GM18870 (cell line): ENCODE data around the gene DCAF6.

Source experiments
- ATAC-seq: cut with Tn5 transposase; IDR thresholded peaks from one replicate; pipeline ENCODE4 v1.9.1; 2021; ENCODE audit warnings: moderate library complexity; ENCODE audit not compliant: unreplicated experiment

DCAF6 gene

DNA sequence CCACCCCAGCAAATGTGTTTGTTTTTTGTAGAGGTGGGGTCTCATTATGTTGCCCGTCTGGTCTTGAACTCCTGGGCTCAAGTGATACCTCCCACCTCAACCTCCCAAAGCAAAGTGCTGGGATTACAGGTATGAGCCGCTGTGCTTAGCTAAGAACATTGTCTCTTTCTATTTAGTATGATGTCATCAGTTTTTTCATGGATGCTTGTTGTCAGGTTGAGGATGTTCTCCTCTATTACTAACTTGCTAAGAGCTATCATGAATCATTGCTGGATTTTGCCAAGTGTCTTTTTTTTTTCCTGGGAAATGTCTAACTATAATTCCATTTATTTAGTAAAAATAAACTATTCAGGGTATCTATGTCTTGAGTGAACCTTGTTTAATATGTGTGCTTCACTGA, 19.4 kb downstream of the DCAF6 start:
- no peak for ATAC-seq

GRCh38 chr1:167957710-167958109, 21.2 kb downstream of the DCAF6 start:
- ATAC-seq: no peak

DNA sequence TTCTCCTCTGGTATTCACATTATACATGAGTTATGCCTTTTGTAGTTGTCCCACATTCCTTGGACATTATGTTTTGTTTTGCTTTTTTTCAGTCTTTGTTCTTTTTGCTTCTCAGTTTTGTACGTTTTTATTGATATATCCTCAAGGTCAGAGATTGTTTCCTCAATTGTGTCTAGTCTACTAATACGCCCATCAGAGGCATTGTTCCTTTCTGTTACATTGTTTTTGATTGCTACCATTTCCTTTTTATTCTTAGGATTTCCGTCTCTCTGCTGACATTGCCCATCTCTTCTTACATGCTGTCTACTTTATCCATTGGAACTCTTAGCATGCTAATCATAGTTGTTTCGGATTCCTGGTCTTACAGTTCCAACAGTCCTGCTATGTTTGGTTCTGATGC, 28.2 kb downstream of the DCAF6 start:
- no peak for ATAC-seq

- no peak for ATAC-seq
Observed at GRCh38 chr1:167966050-167966449, 29.6 kb downstream of the DCAF6 start.

- no peak for ATAC-seq
Observed at GRCh38 chr1:167968569-167968968, 32.1 kb downstream of the DCAF6 start.

GRCh38 chr1:167973832-167974231, 37.3 kb downstream of the DCAF6 start:
- ATAC-seq: no peak

GRCh38 chr1:167974698-167975097, 38.2 kb downstream of the DCAF6 start:
- ATAC-seq: no peak

GRCh38 chr1:167977245-167977644, 40.8 kb downstream of the DCAF6 start:
- ATAC-seq: no peak

GRCh38 chr1:167981933-167982332, 45.5 kb downstream of the DCAF6 start:
- ATAC-seq: no peak

DNA sequence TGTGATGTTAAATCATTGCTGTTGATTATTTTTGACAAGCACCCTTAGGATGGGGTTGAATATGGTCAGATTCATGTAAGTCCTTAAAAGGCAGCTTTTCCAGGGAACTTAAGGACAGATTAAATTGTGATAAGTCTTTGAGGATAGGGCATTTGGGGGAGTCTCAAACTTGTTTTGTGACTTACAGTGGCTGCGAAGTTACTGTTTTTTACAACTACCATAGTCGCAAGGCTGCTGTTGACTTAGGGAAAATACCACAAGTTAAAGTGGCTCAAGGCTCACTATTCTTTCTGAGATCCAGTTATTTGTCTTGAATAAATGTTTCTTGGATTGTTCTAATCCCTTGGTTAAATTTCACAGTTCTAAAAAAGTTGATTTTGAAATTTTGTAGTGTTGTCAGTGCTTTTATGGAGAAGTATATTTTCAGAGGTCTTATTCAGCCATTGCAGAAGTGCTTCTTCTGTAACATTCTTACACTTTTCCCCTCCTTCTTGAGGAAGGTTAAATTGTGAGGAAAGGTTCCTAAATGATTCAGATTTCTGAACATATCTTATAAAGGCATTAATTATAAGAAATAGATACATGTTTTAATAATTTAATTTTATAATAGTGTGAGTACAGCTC, 47.4 kb downstream of the DCAF6 start:
- ATAC-seq: no peak

GRCh38 chr1:167984886-167985489, 48.5 kb downstream of the DCAF6 start:
- ATAC-seq: no peak

DNA sequence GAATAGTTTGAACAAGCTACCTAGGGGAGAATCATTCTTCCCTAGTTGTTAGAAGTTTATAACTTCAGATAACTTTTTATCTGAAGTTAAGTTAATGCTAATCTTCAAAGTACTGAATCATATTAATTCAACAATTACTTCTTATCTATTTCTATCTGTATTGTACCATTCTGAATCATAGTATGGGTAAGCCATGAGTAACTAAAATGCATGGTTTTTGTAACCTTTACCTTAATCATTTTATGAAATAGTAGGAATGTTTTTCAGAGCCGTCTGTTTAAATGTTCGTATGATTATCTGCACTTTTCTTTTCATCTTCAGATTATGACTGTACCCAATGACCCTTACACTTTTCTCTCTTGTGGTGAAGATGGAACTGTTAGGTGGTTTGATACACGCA, 50.7 kb downstream of the DCAF6 start:
- ATAC-seq: no peak

- no peak for ATAC-seq
Observed at GRCh38 chr1:167991546-167991945, 55.1 kb downstream of the DCAF6 start.

- ATAC-seq: no peak
Observed at GRCh38 chr1:167993720-167994119, 57.2 kb downstream of the DCAF6 start.

DNA sequence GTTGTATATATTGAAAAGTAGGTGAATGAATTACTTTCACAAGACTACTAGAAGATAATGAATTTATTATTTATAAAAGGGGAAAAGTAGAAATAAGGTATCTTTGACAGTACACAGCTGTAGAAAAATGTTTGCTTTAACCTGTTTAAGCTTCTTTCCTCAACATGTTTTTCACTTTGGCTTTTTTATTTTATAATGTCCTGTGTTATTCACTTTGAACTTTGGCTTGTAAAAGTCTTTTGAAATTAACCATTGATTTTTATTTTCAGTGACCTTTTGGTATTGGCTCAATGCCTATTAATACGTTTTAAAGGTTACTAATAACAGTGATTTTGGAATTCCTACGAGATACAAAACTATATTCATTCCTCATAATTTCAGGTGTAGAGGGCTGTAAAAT, 58.1 kb downstream of the DCAF6 start:
- ATAC-seq: no peak

DNA sequence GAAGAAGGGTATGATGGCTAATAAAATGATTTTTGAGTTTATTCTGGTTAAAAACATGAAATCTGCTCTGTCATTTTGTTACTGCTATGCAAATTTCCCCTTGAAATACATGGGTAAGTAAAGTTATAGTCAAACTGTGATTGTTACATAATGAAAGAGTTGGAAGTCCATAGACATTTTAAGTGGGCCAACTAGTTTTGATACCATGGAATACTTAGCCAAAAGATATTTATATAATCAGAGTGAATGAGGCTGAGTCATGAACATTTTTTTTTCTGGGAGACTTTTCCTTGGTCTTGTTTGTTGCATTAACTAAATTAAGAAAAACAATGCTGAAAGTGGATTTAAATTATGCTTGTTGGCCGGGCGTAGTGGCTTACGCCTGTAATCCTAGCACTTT, 58.6 kb downstream of the DCAF6 start:
- no peak for ATAC-seq

DNA sequence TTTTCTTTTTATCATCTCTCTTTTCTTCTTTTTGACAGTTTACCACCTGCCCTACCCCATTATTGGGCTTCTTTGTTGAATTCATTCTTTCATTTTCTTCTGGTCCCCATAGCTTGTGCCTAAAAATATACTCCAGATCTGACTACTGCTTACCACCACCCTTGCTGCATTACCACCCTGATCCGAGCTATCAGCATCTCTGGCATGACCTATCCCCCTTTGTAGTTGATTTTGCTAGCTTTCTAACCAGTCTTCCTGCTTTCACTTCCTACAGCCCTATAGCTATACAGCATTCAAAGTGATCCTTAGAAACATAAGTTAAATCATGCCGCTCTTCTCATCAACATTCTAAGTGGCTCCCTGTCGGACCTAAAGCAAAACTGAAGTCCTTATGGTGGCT, 59.8 kb downstream of the DCAF6 start:
- no peak for ATAC-seq

GRCh38 chr1:167997037-167997575, 60.6 kb downstream of the DCAF6 start:
- no peak for ATAC-seq

DNA sequence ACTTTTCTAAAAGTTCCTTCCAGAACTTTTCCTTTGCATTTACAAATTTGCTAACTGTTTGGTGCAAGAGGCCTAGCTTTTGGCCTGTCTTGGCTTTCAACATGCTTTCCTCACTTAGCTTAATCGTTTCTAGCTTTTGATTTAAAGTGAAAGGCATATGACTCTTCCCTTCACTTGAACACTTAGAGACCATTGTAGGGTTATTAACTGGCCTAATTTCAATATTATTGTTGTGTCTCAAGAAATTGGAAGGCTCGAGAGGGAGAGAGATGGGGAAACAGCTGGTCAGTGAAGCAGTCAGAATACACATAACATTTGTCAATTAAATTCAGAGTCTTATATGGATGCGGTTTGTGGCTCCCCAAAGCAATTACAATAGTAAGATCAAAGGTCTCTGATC, 63.4 kb downstream of the DCAF6 start:
- ATAC-seq: no peak

GRCh38 chr1:168000656-168001055, 64.2 kb downstream of the DCAF6 start:
- no peak for ATAC-seq

DNA sequence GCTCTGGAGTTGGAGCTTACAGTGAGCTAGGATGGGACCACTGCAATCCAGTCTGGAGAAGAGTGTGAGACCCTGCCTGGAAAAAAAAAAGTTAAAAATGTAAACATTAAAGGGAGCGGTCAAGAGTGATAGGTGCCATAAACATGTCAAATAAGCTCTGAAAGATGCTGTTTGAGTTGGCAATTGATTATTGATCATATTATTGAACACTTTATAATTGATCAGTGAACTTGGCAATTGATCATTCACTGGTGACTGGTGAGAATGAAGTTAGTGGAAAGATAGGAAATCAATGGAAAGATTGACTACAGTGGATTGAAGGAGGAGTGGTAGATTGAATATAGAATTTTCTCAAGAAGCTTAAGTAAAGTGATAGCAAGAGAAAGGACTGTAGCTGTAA, 64.7 kb downstream of the DCAF6 start:
- ATAC-seq: no peak

- ATAC-seq: no peak
Observed at GRCh38 chr1:168004531-168004930, 68.0 kb downstream of the DCAF6 start.

DNA sequence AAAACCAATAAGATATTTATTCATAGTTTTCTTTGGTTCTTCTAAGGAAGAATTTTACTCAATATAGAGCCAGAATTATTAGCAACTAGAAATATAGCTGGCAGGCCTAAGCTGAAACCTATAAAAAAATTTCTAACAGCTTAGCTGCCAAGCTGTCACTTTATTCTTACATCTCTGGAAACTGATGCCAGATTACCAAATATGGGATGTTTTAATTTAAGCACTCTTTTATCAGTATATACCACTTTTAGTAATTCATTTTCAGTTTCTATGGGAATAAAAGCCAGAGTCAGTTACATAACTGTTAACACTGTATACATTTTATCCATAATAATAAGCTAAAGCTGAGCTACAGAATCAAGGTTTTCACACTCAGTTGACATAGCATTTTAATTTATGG, 69.0 kb downstream of the DCAF6 start:
- no peak for ATAC-seq
